Thoracic aorta (tissue), 2 donors: ENCODE data around the gene RGPD5. TPM values are rescaled to one million over a fixed set of nuclear protein-coding genes. Genes with fewer than 3 reads are reported as not detected.
"Not testable (repeated sequence)": the region's sequence is repeated elsewhere in the genome, so short reads cannot be mapped to it uniquely, and the experiment has no call there.

Source experiments
- ATAC-seq: fragments of 150-250 bp; one replicate; pipeline ENCODE4 v1.8.0; 2017; ENCODE audit warnings: low read depth; ENCODE audit not compliant: insufficient number of reproducible peaks, low FRiP score
- DNase-seq: peaks from one replicate; pipeline ENCODE4 v3.0.0-alpha.2; 2020; ENCODE audit warnings: low spot score
- H3K27ac ChIP-seq, 2 donors: fragments of 200-600 bp; sonication (generic); 1 replicate in 1 of 2; 2 replicates in 1 of 2; pipeline ENCODE4 v1.5.1; 2016; ENCODE audit warnings: mild to moderate bottlenecking in 2 of 2, moderate library complexity in 2 of 2
- H3K27me3 ChIP-seq: fragments of 200-600 bp; sonication (generic); replicated peaks from 2 replicates; pipeline ENCODE4 v1.6.0; 2016; ENCODE audit warnings: mild to moderate bottlenecking; ENCODE audit not compliant: insufficient read depth
- H3K36me3 ChIP-seq: fragments of 200-600 bp; sonication (generic); one replicate; pipeline ENCODE4 v1.5.1; 2016
- H3K4me1 ChIP-seq, 2 donors: fragments of 200-600 bp; sonication (generic); 1 replicate in 1 of 2; 2 replicates in 1 of 2; pipeline versions ENCODE4 v1.5.1 to v1.6.0; 2016; ENCODE audit warnings: low read depth in 2 of 2, mild to moderate bottlenecking in 1 of 2; ENCODE audit not compliant: control insufficient read depth in 1 of 2
- H3K4me3 ChIP-seq: fragments of 200-600 bp; sonication (generic); 2 replicates; pipeline ENCODE4 v1.5.1; 2016; ENCODE audit warnings: mild to moderate bottlenecking
- H3K9me3 ChIP-seq: fragments of 200-600 bp; sonication (generic); 2 replicates; pipeline ENCODE4 v1.5.1; 2016
- total RNA-seq, 2 donors: library from RNA; depleted of rRNA; stranded (reverse); fragments of >200 nt; gene quantifications; one replicate each; pipeline versions ENCODE4 v1.1.0 to v1.2.3, GENCODE V29; 2016

Gene RGPD5
- total RNA-seq, 2 donors from 2014 or later = 85.5 to 133 TPM

DNA sequence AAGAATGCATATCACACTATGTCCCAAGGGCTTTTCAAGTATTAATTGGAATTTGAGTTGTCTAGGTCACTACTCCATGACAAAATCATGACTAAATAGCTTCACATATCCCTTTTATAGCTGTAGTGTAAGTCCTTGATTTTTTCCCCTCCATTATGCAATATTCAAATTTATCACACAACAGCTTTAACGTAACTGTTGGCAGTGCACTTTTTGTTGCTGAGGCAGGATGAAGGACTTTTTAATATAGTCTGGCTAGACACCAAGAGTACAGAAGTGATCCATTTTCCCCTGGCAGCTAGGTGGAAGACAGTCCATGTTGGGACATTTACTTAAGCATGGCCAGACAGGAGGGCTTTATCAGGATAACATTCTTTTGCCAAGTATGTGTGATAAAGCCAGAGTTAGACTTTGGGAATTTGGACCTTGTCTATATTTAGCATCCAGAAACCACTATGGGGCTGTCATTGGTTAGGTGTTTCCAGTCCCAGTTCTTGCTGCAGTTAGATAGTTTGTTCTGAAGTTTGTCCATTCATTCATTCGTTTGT lies 11.6 kb upstream of the RGPD5 start:
- H3K27ac ChIP-seq, H3K4me1 ChIP-seq, DNase-seq, H3K4me3 ChIP-seq, H3K36me3 ChIP-seq, H3K9me3 ChIP-seq, H3K27me3 ChIP-seq: not testable (repeated sequence)
- peak; percentile 47 for ATAC-seq

DNA sequence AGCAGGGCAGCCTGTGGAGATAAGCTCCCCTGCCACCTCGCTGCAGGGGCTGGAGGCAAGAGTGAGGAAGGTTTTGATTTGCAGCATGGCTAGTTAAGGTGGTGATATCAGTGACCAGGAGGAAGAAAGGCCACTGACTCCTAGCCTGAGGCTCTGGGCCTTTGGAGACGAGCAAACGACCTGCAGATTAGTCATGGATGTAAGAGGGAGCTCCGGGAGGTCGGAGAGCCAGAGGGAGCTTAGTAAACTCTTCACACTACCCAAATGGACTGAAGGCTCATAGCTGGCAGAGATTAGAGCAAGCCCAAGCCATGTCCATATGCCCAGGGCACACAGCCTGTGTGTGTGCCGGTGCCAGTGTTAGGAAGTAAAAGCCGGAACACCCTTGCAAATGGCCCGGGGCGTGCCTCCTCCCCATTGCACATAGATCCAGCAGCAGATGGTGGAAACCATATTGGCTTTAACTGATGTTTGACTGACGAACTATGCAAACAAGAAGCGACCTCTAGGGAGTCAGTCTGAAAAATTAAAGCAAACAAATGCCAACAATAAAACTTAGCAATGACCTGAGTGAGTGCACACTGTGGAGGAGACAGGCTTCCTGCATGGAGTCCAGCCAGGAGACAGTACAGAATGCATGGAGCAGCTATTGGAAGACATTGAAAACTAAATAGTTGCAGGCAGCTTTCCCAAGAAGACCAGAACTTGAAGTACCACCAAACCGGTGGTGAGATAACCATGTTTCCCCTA lies 2.4 kb upstream of the RGPD5 start:
- H3K27ac ChIP-seq, H3K4me1 ChIP-seq, ATAC-seq, H3K27me3 ChIP-seq, H3K36me3 ChIP-seq, H3K9me3 ChIP-seq, DNase-seq, H3K4me3 ChIP-seq: not testable (repeated sequence)

DNA sequence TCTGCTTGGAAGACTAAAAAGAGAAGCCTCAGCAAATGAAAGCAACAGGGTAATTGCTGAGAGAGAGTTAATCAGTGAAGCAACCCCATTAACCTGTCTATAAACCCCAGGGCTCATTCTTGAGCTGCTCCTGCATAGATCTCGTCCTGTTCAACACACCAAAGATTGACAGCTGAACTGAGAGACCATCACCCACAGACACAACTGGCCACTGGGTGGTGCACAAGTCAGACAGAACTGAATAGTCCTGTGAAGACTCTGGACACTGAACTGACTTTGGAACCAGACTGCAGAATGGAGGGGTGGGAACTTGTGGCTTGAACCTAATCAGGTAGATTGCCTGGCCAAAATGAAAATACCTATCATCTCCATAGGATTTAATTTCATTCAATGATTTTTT lies 1.4 kb upstream of the RGPD5 start:
- H3K27me3 ChIP-seq, H3K27ac ChIP-seq, ATAC-seq, H3K4me3 ChIP-seq, H3K36me3 ChIP-seq, DNase-seq, H3K9me3 ChIP-seq, H3K4me1 ChIP-seq: not testable (repeated sequence)

DNA sequence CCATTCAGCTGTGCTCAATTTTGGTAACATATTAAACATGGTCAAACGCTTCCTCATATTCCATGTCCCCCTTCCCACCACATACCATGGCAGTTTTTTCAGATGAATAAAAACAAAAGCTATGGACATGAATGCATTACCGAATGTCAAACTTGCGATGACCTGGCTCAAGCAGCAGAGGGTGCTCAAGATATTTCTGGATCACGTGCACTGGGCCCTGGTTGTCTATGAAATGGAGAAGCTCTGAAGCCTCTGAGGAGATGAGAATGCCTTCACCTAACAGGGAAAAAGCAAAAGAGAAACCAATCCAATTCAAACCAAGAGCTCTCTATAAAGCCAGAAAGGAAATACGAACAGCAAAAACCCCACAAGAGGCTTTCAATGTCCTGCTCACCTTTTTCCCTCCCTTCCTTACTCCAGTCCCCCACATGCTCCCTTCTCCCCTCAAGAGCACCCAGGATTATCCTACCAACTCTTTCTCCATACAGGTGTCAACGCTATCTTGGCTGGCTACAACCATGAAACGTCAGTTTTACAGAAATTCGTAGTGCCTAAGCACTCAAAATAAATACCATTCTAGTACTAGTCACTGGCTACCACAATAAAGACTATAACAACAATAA lies 77.1 kb downstream of the RGPD5 start:
- not testable (repeated sequence) for ATAC-seq, H3K27ac ChIP-seq, H3K4me3 ChIP-seq, H3K4me1 ChIP-seq, DNase-seq, H3K27me3 ChIP-seq, H3K9me3 ChIP-seq, H3K36me3 ChIP-seq

DNA sequence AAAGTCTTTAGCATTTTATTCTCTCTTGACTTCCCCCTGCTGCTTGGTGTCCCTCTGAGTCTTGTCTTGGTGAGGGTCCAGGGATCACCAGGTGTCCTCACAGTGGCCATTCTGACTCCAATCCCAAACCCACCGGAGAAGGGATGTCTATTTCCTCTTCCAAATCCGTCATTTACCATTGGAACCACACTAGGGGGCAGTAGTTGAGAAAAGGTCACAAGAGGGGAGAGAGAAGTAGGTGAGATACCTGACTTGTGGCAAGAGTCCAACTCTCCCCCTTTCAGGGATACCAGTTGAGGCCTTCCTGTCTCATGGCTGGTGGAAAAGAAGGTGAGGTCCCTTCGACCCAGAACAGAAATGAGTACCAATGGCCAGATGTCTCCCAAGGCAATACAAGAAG lies 82.5 kb downstream of the RGPD5 start:
- DNase-seq, ATAC-seq, H3K36me3 ChIP-seq, H3K9me3 ChIP-seq, H3K27ac ChIP-seq, H3K4me3 ChIP-seq, H3K4me1 ChIP-seq, H3K27me3 ChIP-seq: not testable (repeated sequence)

DNA sequence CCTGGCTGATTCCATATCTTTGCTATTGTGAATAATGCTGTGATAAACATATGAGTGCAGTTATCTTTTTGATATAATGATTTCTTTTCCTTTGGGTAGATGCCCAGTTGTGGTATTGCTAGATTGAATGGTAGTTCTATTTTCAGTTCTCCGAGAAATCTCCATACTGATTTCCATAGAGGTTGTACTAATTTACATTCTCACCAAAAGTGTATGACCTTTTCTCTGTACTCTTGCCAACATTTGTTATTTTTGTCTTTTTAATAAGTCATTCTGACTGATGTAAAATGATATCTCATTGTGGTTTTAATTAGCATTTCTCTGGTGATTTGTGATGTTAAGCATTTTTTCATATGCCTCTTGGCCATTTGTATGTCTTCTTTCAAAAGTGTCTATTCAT lies 88.0 kb downstream of the RGPD5 start:
- not testable (repeated sequence) for H3K4me1 ChIP-seq, H3K4me3 ChIP-seq, H3K27me3 ChIP-seq, H3K9me3 ChIP-seq, H3K36me3 ChIP-seq, ATAC-seq, DNase-seq, H3K27ac ChIP-seq

DNA sequence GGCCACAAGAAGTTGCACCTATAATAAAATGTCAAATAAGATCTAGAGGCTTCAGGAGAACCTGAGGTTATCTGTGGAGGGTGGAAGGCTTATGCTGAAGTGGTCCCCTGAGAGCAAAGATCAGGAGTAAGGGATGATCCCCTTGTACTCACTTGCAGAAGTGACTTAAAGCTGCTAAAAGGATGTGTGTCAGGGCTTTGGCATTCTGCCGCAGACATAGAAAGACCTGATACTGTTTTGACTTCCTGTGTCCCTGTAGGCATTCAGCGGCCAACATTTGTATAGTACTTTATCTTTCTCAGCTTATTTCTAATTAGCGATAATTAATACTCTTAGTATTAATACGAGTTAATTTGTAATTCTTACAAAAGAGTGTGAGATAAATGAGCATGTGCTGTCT lies 94.3 kb downstream of the RGPD5 start:
- not testable (repeated sequence) for ATAC-seq, H3K27me3 ChIP-seq, DNase-seq, H3K36me3 ChIP-seq, H3K9me3 ChIP-seq, H3K4me1 ChIP-seq, H3K27ac ChIP-seq, H3K4me3 ChIP-seq

DNA sequence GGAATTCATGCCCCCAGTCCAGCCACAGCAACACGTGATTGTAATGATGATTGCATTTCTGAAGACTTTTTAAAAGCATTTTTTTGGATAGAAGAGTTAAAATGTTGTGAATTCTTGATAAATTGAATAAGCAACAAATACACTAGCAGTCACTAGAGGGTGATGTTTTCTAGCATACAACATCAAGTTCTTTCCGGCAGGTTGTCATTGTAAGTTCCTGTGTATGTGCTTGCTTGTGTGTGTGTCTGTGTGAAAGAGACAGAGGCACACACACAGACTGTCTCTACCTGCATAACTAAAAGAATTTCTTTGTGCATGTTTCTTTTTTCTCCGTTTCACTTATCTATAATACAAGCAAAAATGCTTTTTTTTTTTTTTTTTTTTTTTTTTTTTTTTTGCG lies 95.8 kb downstream of the RGPD5 start:
- not testable (repeated sequence) for H3K9me3 ChIP-seq, H3K4me1 ChIP-seq, H3K27ac ChIP-seq, H3K36me3 ChIP-seq, H3K4me3 ChIP-seq, DNase-seq, H3K27me3 ChIP-seq
- peak; percentile 73 for ATAC-seq

DNA sequence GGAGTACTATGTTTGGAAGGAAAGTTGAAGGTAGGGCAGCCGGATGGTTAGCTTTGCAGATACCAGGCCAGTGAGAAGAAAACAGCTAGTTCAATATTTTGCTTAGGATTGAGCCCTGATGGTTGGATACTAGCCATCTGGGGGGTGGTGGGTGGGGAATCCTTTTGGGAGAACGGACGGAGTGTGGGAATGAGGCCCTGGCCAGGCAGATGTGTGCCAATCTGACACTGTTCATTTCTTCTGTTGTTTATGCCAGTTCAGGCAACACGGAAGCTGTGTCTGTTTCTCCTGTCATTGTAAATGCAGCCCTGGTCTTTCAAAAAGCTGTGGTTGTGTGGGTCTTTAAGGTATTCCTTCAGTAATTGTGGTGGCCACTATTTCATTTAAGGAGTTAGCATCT lies 96.9 kb downstream of the RGPD5 start:
- ATAC-seq = not testable (repeated sequence)

DNA sequence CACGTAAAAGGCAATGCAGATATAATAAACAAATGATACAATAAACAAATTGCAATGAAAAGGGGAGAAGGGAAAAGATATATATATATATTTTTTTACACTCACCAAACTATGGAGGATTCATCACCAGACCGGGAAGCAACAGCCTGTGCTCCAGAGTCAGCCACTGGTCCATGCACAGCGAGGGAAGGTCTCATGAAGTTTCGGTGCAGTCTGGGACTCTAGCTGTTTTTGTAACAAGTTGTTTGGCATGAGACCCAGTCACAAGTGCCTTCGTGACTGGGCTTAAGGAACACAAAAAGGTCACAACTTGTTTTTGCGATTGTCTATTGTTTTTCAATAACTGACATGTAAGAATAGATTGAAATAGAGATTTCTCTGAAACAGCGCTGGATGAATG lies 99.6 kb downstream of the RGPD5 start:
- not testable (repeated sequence) for H3K27me3 ChIP-seq, H3K4me3 ChIP-seq, H3K4me1 ChIP-seq, H3K36me3 ChIP-seq, H3K27ac ChIP-seq, H3K9me3 ChIP-seq, ATAC-seq, DNase-seq

More for the DNA sequence above, 96.9 kb downstream of the RGPD5 start:
- not testable (repeated sequence) for H3K4me3 ChIP-seq, H3K4me1 ChIP-seq, H3K27me3 ChIP-seq, H3K27ac ChIP-seq, H3K9me3 ChIP-seq, H3K36me3 ChIP-seq, DNase-seq

DNA sequence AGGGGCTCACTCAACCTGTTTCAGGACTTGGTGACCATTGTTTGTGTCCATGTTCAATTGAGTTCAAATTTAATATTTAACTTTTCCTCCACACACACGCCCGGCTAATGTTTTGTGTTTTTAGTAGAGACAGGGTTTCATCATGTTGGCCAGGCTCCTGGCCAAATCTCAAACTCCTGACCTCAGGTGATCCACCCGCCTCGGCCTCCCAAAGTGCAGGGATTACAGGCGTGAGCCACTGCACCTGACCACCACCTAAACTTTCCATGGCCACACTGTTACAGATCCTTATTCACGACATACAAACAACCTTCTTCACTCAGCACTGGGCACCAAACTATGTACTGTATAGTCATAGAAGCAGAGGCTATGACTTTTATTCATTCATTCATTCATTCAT lies 100.0 kb downstream of the RGPD5 start:
- H3K9me3 ChIP-seq, H3K27ac ChIP-seq, H3K27me3 ChIP-seq, H3K4me3 ChIP-seq, H3K4me1 ChIP-seq, DNase-seq, H3K36me3 ChIP-seq, ATAC-seq: not testable (repeated sequence)

DNA sequence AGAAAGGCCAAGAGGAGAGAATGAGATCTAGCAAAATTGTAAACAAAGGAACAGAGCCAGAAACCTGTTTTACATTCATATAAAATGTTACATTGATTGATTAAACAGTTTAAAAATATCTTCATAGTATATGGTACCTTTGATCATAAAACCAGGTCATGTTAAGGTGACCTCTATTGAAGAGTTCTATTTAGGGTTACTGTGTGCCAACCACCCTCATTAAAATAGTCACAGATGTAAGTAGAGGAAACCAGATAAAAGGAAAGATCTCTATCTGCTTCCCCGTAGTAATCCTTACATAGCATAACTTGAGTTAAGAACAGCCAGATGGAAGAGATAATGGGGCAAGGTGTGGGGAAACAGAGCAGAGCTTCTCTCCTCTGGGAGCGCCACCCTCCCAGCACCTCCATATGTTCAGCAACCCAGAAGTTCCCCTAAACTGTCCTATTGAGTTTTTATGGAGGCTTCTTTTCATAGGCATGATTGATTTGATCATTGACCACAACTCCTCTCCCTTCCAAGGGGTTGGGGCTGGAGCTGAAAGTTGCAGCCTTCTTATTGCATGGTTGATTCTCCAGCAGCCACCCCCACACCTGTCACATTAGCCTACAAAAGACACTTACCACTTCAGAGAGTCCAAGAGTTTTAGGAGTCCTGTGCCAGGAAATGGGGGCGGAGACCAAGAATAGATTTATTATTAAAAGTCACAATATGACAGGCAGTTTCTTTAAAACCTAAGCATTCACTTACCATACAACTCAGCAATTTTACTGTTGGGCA lies 101.2 kb downstream of the RGPD5 start:
- not testable (repeated sequence) for H3K27me3 ChIP-seq, DNase-seq, H3K4me3 ChIP-seq, H3K4me1 ChIP-seq, H3K36me3 ChIP-seq, H3K27ac ChIP-seq, H3K9me3 ChIP-seq, ATAC-seq
